Endometrium (tissue), 2 donors: ENCODE measurements around the gene SELPLG.

Experiments used
- FAIRE-seq: peaks from 2 replicates; lab custom pipeline; 2012; peaks lifted over from hg19 to GRCh38; lab: Jason Lieb, UNC
- donor health status: control.
- donor health status: control.

The SELPLG gene

GRCh38 chr12:108618079-108618952 is 15.4 kb downstream of the SELPLG start:
- no peak for FAIRE-seq

GRCh38 chr12:108616941-108617858 is 16.5 kb downstream of the SELPLG start:
- no peak for FAIRE-seq

GRCh38 chr12:108616359-108616758 is 17.3 kb downstream of the SELPLG start:
- no peak for FAIRE-seq

GRCh38 chr12:108615918-108616317 is 17.8 kb downstream of the SELPLG start:
- FAIRE-seq, result no peak

GRCh38 chr12:108614639-108615038 is 19.1 kb downstream of the SELPLG start:
- no peak for FAIRE-seq

- FAIRE-seq, result no peak
Measured at GRCh38 chr12:108614041-108614440, 19.7 kb downstream of the SELPLG start.

- FAIRE-seq, result no peak
Measured at GRCh38 chr12:108613548-108613947, 20.1 kb downstream of the SELPLG start.

GRCh38 chr12:108612788-108613282 is 20.9 kb downstream of the SELPLG start:
- no peak for FAIRE-seq

- FAIRE-seq, result no peak
Measured at GRCh38 chr12:108611884-108612415, 21.7 kb downstream of the SELPLG start.

GRCh38 chr12:108610856-108611605 is 22.7 kb downstream of the SELPLG start:
- FAIRE-seq, result no peak

- no peak for FAIRE-seq
Measured at GRCh38 chr12:108610336-108610815, 23.3 kb downstream of the SELPLG start.

GRCh38 chr12:108609537-108610335 is 24.0 kb downstream of the SELPLG start:
- peak; percentile 83 for FAIRE-seq

GRCh38 chr12:108608616-108609015 is 25.1 kb downstream of the SELPLG start:
- FAIRE-seq, result no peak

- no peak for FAIRE-seq
Measured at GRCh38 chr12:108607981-108608600, 25.6 kb downstream of the SELPLG start.

- FAIRE-seq, result no peak
Measured at GRCh38 chr12:108606492-108606891, 27.2 kb downstream of the SELPLG start.

GRCh38 chr12:108605690-108606406 is 27.8 kb downstream of the SELPLG start:
- FAIRE-seq, result no peak

- FAIRE-seq, result no peak
Measured at GRCh38 chr12:108605000-108605689, 28.5 kb downstream of the SELPLG start.

GRCh38 chr12:108604208-108604941 is 29.3 kb downstream of the SELPLG start:
- FAIRE-seq, result no peak
